PC-9 (cell line): ENCODE results near the gene SPINT1. TPM values are rescaled to one million over a fixed set of nuclear protein-coding genes. Genes with fewer than 3 reads are reported as not detected.

Experiments used
- BruUV-seq: library from RNA; stranded (reverse); fragments of 400-500 nt; replicated peaks from 2 replicates; lab custom pipeline; 2021; lab: Mats Ljungman, UMichigan
- CTCF ChIA-PET: fragments of 300-600 bp; sonication (Branson Sonifier 250); formaldehyde crosslinking; loops from one replicate; lab custom pipeline; 2022; ENCODE audit warnings: antibody characterized with exemption; lab: Charles Lee
- POLR2A ChIA-PET: fragments of 300-600 bp; sonication (Branson Sonifier 250); formaldehyde crosslinking; loops from one replicate; lab custom pipeline; 2022; ENCODE audit warnings: antibody characterized with exemption; ENCODE audit not compliant: unreplicated experiment; lab: Charles Lee
- DNase-seq, 2 experiments: peaks; one replicate each; pipeline versions ENCODE4 v3.0.0 to v3.0.0-alpha.2; 2015 to 2022; ENCODE audit warnings: mixed read lengths in 1 of 2
- H2AFZ ChIP-seq: fragments of 200-600 bp; sonication (generic); 2 replicates; pipeline ENCODE4 v1.8.1; 2017; ENCODE audit warnings: antibody characterized with exemption
- H3F3A ChIP-seq: fragments of 200-600 bp; sonication (generic); 2 replicates; pipeline ENCODE4 v1.8.1; 2017; ENCODE audit warnings: antibody characterized with exemption, mild to moderate bottlenecking, low read depth; ENCODE audit not compliant: insufficient read depth
- H3K27ac ChIP-seq: fragments of 200-600 bp; sonication (generic); 2 replicates; pipeline ENCODE4 v1.6.1; 2016; ENCODE audit warnings: mixed run types
- H3K27me3 ChIP-seq: fragments of 200-600 bp; sonication (generic); 2 replicates; pipeline ENCODE4 v1.6.1; 2016; ENCODE audit warnings: low read depth, mixed run types; ENCODE audit not compliant: insufficient read depth
- H3K36me3 ChIP-seq: fragments of 200-600 bp; sonication (generic); 2 replicates; pipeline ENCODE4 v1.6.1; 2016; ENCODE audit warnings: low read depth, mixed run types
- H3K4me1 ChIP-seq: fragments of 200-600 bp; sonication (generic); replicated peaks from 2 replicates; pipeline ENCODE4 v1.6.1; 2016; ENCODE audit warnings: mixed run types; ENCODE audit not compliant: insufficient read depth
- H3K4me2 ChIP-seq: fragments of 200-600 bp; sonication (generic); 2 replicates; pipeline ENCODE4 v1.6.1; 2017; ENCODE audit warnings: mixed run types
- H3K4me3 ChIP-seq: fragments of 200-600 bp; sonication (generic); 2 replicates; pipeline ENCODE4 v1.6.1; 2016; ENCODE audit warnings: mixed run types
- H3K79me2 ChIP-seq: fragments of 200-600 bp; sonication (generic); 2 replicates; pipeline ENCODE4 v1.6.1; 2017; ENCODE audit warnings: low read depth, mixed run types
- H3K9me2 ChIP-seq: fragments of 200-600 bp; sonication (generic); 2 replicates; pipeline ENCODE4 v1.8.1; 2017; ENCODE audit warnings: mild to moderate bottlenecking; ENCODE audit not compliant: insufficient read depth
- H3K9me3 ChIP-seq: fragments of 200-600 bp; sonication (generic); 2 replicates; pipeline ENCODE4 v1.8.1; 2016; ENCODE audit warnings: low read depth; ENCODE audit not compliant: insufficient read depth
- H4K20me1 ChIP-seq: fragments of 200-600 bp; sonication (generic); 2 replicates; pipeline ENCODE4 v1.8.1; 2017; ENCODE audit not compliant: insufficient read depth
- CTCF ChIP-seq: fragments of 200-600 bp; sonication (generic); conservative IDR thresholded peaks from 2 replicates; pipeline ENCODE4 v1.6.1; 2017; ENCODE audit warnings: mixed run types, antibody characterized with exemption, mild to moderate bottlenecking, moderate library complexity
- EZH2 ChIP-seq: fragments of 200-600 bp; sonication (generic); IDR thresholded peaks from 2 replicates; pipeline ENCODE4 v1.8.0; 2017; ENCODE audit warnings: antibody characterized with exemption, low read depth
- intact Hi-C: fragments of 100-400 bp; cut with micrococcal nuclease; formaldehyde crosslinking; loops from one replicate; pipeline ENCODE4 v1.10.0; 2022; ENCODE audit not compliant: unreplicated experiment
- total RNA-seq: library from RNA; stranded (reverse); gene quantifications from 2 replicates; pipeline ENCODE4 v1.2.3, GENCODE V29; 2021

SPINT1 gene
- total RNA-seq, 1 experiment from 2014 or later, result 141 TPM

DNA sequence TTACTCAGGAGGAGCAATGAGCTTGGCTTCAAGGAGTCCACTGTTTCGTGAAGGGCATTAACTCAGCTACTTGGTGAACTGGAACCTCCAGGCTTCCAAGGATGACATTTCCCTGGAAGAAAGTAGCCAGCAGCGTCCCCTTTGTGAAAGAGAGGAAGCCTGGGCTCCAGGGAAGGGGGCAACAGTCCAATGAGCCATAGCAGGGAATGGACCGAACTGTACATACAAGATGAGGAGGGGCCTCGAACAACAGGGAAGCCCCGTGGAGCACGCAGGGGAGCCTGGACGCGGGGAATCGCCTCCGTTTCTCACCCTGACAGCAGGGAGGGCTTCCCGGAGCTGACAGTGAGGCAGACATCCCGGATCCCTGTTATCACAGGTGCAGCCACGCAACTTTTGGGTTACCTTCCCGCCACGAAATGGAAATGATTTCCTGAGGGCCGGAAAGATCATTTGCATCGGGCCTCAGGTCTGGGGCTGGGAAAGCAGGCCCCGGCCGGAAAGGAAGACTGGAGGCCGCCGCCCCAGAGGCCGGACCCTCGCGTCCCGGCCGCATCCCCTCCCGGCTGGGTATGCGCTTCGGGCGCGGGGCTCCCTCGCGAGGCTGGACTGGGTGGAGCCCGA, 475 bp upstream of the SPINT1 start:
- H3K9me3 ChIP-seq, result no peaks in the 10 kb centered on the region
- CTCF ChIA-PET, result interaction anchor here (1.0 kb wide), 1 partner anchor 14 kb away, joined by 4 read pairs; no protein-coding TSS in a partner anchor
- H3K9me2 ChIP-seq, result no peaks in the 10 kb centered on the region
- POLR2A ChIA-PET, result interaction anchor here (0.6 to 0.7 kb wide), 4 partner anchors 13 to 893 kb away, joined by 3 to 5 read pairs (median 4); partner anchors contain the start of gene PPP1R14D
- DNase-seq, result no peak
- H3K27me3 ChIP-seq, result no peaks in the 10 kb centered on the region
- intact Hi-C loops, result no loop called here
- peaks cover 23% of the 10 kb centered on the region for H3F3A ChIP-seq
- peaks cover 29% of the 10 kb centered on the region for H3K4me1 ChIP-seq
- TF ChIP-seq EZH2 (no peak), CTCF (no peak)
- no TSS peak for BruUV-seq
- H2AFZ ChIP-seq, result peak overlapping the region; percentile 58; the same call in 1 of the 2 replicates
- peak overlapping the region; percentile 100 for H3K4me2 ChIP-seq
- peaks cover 53% of the 10 kb centered on the region for H3K79me2 ChIP-seq
- H3K36me3 ChIP-seq, result no peaks in the 10 kb centered on the region; the same call in 1 of the 2 replicates
- H3K4me3 ChIP-seq, result peak overlapping the region; percentile 71
- H3K27ac ChIP-seq, result peak overlapping the region; percentile 93
- 0 out of 2 replicates have a peak, but pooled peaks cover 4% of the 10 kb centered on the region for H4K20me1 ChIP-seq

GRCh38 chr15:40844696-40845030, 815 bp downstream of the SPINT1 start:
- no peak overlapping the region; the same call in 1 of the 2 replicates for H2AFZ ChIP-seq
- H3K4me2 ChIP-seq, result peak overlapping the region; percentile 100
- H3K27me3 ChIP-seq, result no peaks in the 10 kb centered on the region
- H3K36me3 ChIP-seq, result no peaks in the 10 kb centered on the region; the same call in 1 of the 2 replicates
- POLR2A ChIA-PET, result no interaction called here
- no peaks in the 10 kb centered on the region for H3K9me3 ChIP-seq
- peak overlapping the region; percentile 71 for H3K4me3 ChIP-seq
- no peaks in the 10 kb centered on the region for H3K9me2 ChIP-seq
- CTCF ChIA-PET, result interaction anchor here (1.0 kb wide), 2 partner anchors 13 to 16 kb away, joined by 3 to 4 read pairs; partner anchors contain the start of gene PPP1R14D
- BruUV-seq, result TSS peak; percentile 25
- H3K4me1 ChIP-seq, result peaks cover 31% of the 10 kb centered on the region
- intact Hi-C loops, result loop anchor here (1.0 kb wide), 1 partner anchor 75 kb away; the partner anchor contains the start of gene C15orf62
- no peak for TF ChIP-seq CTCF
- no peak for TF ChIP-seq EZH2
- H3F3A ChIP-seq, result peaks cover 23% of the 10 kb centered on the region
- no peak for DNase-seq
- peak overlapping the region; percentile 93 for H3K27ac ChIP-seq
- peaks cover 65% of the 10 kb centered on the region for H3K79me2 ChIP-seq
- H4K20me1 ChIP-seq, result 0 out of 2 replicates have a peak, but pooled peaks cover 5% of the 10 kb centered on the region

DNA sequence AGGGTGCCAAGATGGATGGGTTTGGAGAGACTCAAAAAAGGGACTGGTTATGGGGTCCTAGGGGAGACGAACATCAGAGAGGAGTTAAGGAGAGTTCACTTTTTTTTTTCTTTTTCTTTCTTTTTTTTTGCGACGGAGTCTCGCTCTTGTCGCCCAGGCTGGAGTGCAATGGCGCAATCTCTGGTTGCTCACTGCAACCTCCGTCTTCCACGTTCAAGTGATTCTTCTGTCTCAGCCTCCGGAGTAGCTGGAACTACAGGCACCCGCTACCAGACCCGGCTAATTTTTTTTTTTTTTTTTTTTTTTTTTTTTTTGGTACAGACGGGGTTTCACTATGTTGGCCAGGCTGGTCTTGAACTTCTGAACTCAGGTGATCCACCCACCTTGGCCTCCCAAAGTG, 1.2 kb downstream of the SPINT1 start:
- Histone ChIP-seq H3K79me2 (peaks cover 68% of the 10 kb centered on the region), H2AFZ (no peak overlapping the region), H4K20me1 (0 out of 2 replicates have a peak, but pooled peaks cover 5% of the 10 kb centered on the region), H3K27ac (peak overlapping the region; percentile 93), H3K4me3 (peak overlapping the region; percentile 71), H3K9me2 (no peaks in the 10 kb centered on the region), H3F3A (peaks cover 23% of the 10 kb centered on the region), H3K4me1 (peaks cover 31% of the 10 kb centered on the region), H3K36me3 (no peaks in the 10 kb centered on the region; the same call in 1 of the 2 replicates), H3K4me2 (peak overlapping the region; percentile 100), H3K27me3 (no peaks in the 10 kb centered on the region), H3K9me3 (no peaks in the 10 kb centered on the region)
- DNase-seq, result no peak
- TF ChIP-seq CTCF (no peak), EZH2 (no peak)
- intact Hi-C loops, result no loop called here
- no TSS peak for BruUV-seq
- ChIA-PET CTCF (interaction anchor here (1.0 kb wide), 1 partner anchor 17 kb away, joined by 3 read pairs; the partner anchor contains the start of gene PPP1R14D), POLR2A (no interaction called here)
